H9 (cell line): ENCODE results near the gene TTC3. TPM values are rescaled to one million over a fixed set of nuclear protein-coding genes. Genes with fewer than 3 reads are reported as not detected.

Source experiments
- DNase-seq: peaks from one replicate; pipeline ENCODE4 v3.0.0-alpha.2; 2017
- H2AFZ ChIP-seq: one replicate; pipeline ENCODE4 v1.6.1; 2013; ENCODE audit warnings: mild to moderate bottlenecking, low read length, control low read depth, moderate library complexity
- H2AK5ac ChIP-seq: 2 replicates; pipeline ENCODE4 v1.6.1; 2013; ENCODE audit warnings: low read length, control low read depth, mixed read lengths; ENCODE audit not compliant: insufficient read length
- H2BK120ac ChIP-seq: one replicate; pipeline ENCODE4 v1.6.1; 2013; ENCODE audit warnings: low read depth, mild to moderate bottlenecking, low read length, control low read depth, inconsistent platforms; ENCODE audit not compliant: poor library complexity, severe bottlenecking
- H2BK12ac ChIP-seq: 2 replicates; pipeline ENCODE4 v1.6.1; 2013; ENCODE audit warnings: low read length, control low read depth, mixed read lengths, low read depth; ENCODE audit not compliant: insufficient read length
- H2BK15ac ChIP-seq: 2 replicates; pipeline ENCODE4 v1.6.1; 2013; ENCODE audit warnings: low read depth, low read length, control low read depth
- H2BK20ac ChIP-seq: one replicate; pipeline ENCODE4 v1.6.1; 2013; ENCODE audit warnings: low read depth, mild to moderate bottlenecking, low read length, control low read depth, inconsistent platforms; ENCODE audit not compliant: poor library complexity, severe bottlenecking
- H2BK5ac ChIP-seq: 2 replicates; pipeline ENCODE4 v1.6.1; 2013; ENCODE audit warnings: low read length, control low read depth, mixed read lengths; ENCODE audit not compliant: insufficient read length
- H3K14ac ChIP-seq: 2 replicates; pipeline ENCODE4 v1.6.1; 2013; ENCODE audit warnings: low read length, control low read depth; ENCODE audit not compliant: insufficient read depth
- H3K18ac ChIP-seq: 2 replicates; pipeline ENCODE4 v1.6.1; 2013; ENCODE audit warnings: low read depth, mild to moderate bottlenecking, mixed read lengths, low read length, control low read depth; ENCODE audit not compliant: insufficient read length
- H3K23ac ChIP-seq: 2 replicates; pipeline ENCODE4 v1.6.1; 2013; ENCODE audit warnings: low read length, control low read depth, mixed read lengths, low read depth; ENCODE audit not compliant: insufficient read length
- H3K23me2 ChIP-seq: 2 replicates; pipeline ENCODE4 v1.6.1; 2013; ENCODE audit warnings: low read depth, mild to moderate bottlenecking, mixed read lengths, low read length, control low read depth; ENCODE audit not compliant: insufficient read length, poor library complexity, severe bottlenecking
- H3K27ac ChIP-seq: 2 replicates; pipeline ENCODE4 v1.5.1; 2013; ENCODE audit warnings: low read length, control low read depth, mixed read lengths, low read depth; ENCODE audit not compliant: insufficient read length
- H3K27me3 ChIP-seq: 2 replicates; pipeline ENCODE4 v1.6.1; 2013; ENCODE audit warnings: low read length, control low read depth, inconsistent platforms; ENCODE audit not compliant: insufficient read depth
- H3K4ac ChIP-seq: 2 replicates; pipeline ENCODE4 v1.6.1; 2013; ENCODE audit warnings: low read depth, mild to moderate bottlenecking, control low read depth, inconsistent platforms, low read length, moderate library complexity
- H3K4me1 ChIP-seq: 2 replicates; pipeline ENCODE4 v1.6.1; 2013; ENCODE audit warnings: low read length, control low read depth, inconsistent platforms; ENCODE audit not compliant: insufficient read depth
- H3K4me2 ChIP-seq: 2 replicates; pipeline ENCODE4 v1.6.1; 2013; ENCODE audit warnings: low read length, control low read depth, mixed read lengths; ENCODE audit not compliant: insufficient read length, insufficient read depth
- H3K56ac ChIP-seq: 2 replicates; pipeline ENCODE4 v1.6.1; 2013; ENCODE audit warnings: low read depth, mild to moderate bottlenecking, mixed read lengths, low read length, control low read depth; ENCODE audit not compliant: insufficient read length
- H3K79me1 ChIP-seq: 2 replicates; pipeline ENCODE4 v1.6.1; 2013; ENCODE audit warnings: low read depth, mild to moderate bottlenecking, moderate library complexity, low read length, control low read depth, inconsistent platforms; ENCODE audit not compliant: insufficient read depth, poor library complexity, severe bottlenecking
- H3K79me2 ChIP-seq: 2 replicates; pipeline ENCODE4 v1.6.1; 2013; ENCODE audit warnings: low read length, control low read depth, inconsistent platforms; ENCODE audit not compliant: insufficient read depth
- H3K9ac ChIP-seq: 2 replicates; pipeline ENCODE4 v1.6.1; 2013; ENCODE audit warnings: low read length, control low read depth, mixed read lengths; ENCODE audit not compliant: insufficient read length; ENCODE audit errors: extremely low read depth
- H3K9me3 ChIP-seq: one replicate; pipeline ENCODE4 v1.6.1; 2013; ENCODE audit warnings: low read depth, low read length, inconsistent platforms; ENCODE audit not compliant: control insufficient read depth
- H3T11ph ChIP-seq: one replicate; pipeline ENCODE4 v1.6.1; 2013; ENCODE audit warnings: mild to moderate bottlenecking, low read length, control low read depth, inconsistent platforms
- H4K20me1 ChIP-seq: one replicate; pipeline ENCODE4 v1.6.1; 2013; ENCODE audit not compliant: control insufficient read depth, insufficient read length, insufficient read depth
- H4K5ac ChIP-seq: 2 replicates; pipeline ENCODE4 v1.6.1; 2013; ENCODE audit warnings: low read depth, mild to moderate bottlenecking, mixed read lengths, low read length, control low read depth; ENCODE audit not compliant: insufficient read length
- H4K8ac ChIP-seq: replicated peaks from 2 replicates; pipeline ENCODE4 v1.6.1; 2013; ENCODE audit warnings: low read length, control low read depth, mixed read lengths, low read depth; ENCODE audit not compliant: insufficient read length
- H4K91ac ChIP-seq: 2 replicates; pipeline ENCODE4 v1.6.1; 2013; ENCODE audit warnings: low read depth, mild to moderate bottlenecking, moderate library complexity, mixed read lengths, low read length, control low read depth; ENCODE audit not compliant: insufficient read length
- H3K27ac Mint-ChIP-seq, 3 experiments: 2 replicates in 2 of 3; 3 replicates in 1 of 3; pipeline ENCODE4 v1.8.0; 2020 to 2021; ENCODE audit warnings: mixed read lengths in 3 of 3, mild to moderate bottlenecking in 1 of 3, moderate library complexity in 1 of 3
- H3K27me3 Mint-ChIP-seq: 2 replicates; pipeline ENCODE4 v1.8.0; 2021; ENCODE audit warnings: low read depth, mild to moderate bottlenecking, moderate library complexity, mixed read lengths
- H3K36me3 Mint-ChIP-seq, 3 experiments: 2 replicates in 2 of 3; 3 replicates in 1 of 3; pipeline ENCODE4 v1.8.0; 2020 to 2021; ENCODE audit warnings: low read depth in 3 of 3, mixed read lengths in 3 of 3; ENCODE audit not compliant: insufficient read depth in 1 of 3
- H3K4me1 Mint-ChIP-seq, 2 experiments: 2 replicates each; pipeline ENCODE4 v1.8.0; 2020; ENCODE audit warnings: mixed read lengths in 2 of 2
- H3K4me3 Mint-ChIP-seq, 2 experiments: 2 replicates in 1 of 2; 3 replicates in 1 of 2; pipeline ENCODE4 v1.8.0; 2020 to 2021; ENCODE audit warnings: mild to moderate bottlenecking in 2 of 2, mixed read lengths in 2 of 2, moderate library complexity in 1 of 2
- H3K9me3 Mint-ChIP-seq, 2 experiments: 2 replicates in 1 of 2; 3 replicates in 1 of 2; pipeline ENCODE4 v1.8.0; 2020; ENCODE audit warnings: mild to moderate bottlenecking in 2 of 2, mixed read lengths in 2 of 2, moderate library complexity in 1 of 2
- WGBS: extraction: QIAGEN DNeasy Blood & Tissue Kit; methylation state at CpG from one replicate; pipeline ENCODE4 v1.1.7; 2013; ENCODE audit warnings: missing lambda C conversion rate, low lambda C conversion rate, mixed read lengths; ENCODE audit not compliant: insufficient read length; ENCODE audit errors: extremely low coverage; 5-methylcytosine and 5-hydroxymethylcytosine counted together
- total RNA-seq: library from RNA; stranded (reverse); gene quantifications from 2 replicates; pipeline ENCODE4 v1.2.1, GENCODE V29; 2021
- TF ChIP-seq, protein P1 (sequence below): fragments of 200-600 bp; sonication (generic); conservative IDR thresholded peaks from 3 replicates; pipeline ENCODE4 v1.8.0; 2021; ENCODE audit warnings: antibody characterized with exemption, mild to moderate bottlenecking

Gene TTC3
- total RNA-seq, 1 experiment from 2014 or later = 46.5 TPM

- H3K4me1 ChIP-seq = no peaks in the 10 kb centered on the region
- no peak overlapping the region for H3K4me2 ChIP-seq
- H3K23me2 ChIP-seq = peaks cover under 1% of the 10 kb centered on the region
- H3K23ac ChIP-seq = no peak overlapping the region
- H4K5ac ChIP-seq = no peak overlapping the region
- no peak for DNase-seq
- Mint-ChIP-seq H3K9me3 (peaks cover 2 to 13% of the 10 kb centered on the region in 2 experiments; a peak in 3 of 5 replicates), H3K27me3 (no peaks in the 10 kb centered on the region; the same call in 1 of the 2 replicates), H3K4me1 (no peaks in the 10 kb centered on the region), H3K4me3 (no peak overlapping the region), H3K27ac (no peak overlapping the region; a peak in 1 of 7 replicates), H3K36me3 (peaks cover 59 to 92% (median 87%) of the 10 kb centered on the region in 3 experiments)
- no peak overlapping the region for H2BK5ac ChIP-seq
- no peak overlapping the region for H3T11ph ChIP-seq
- no peak overlapping the region for H2BK12ac ChIP-seq
- no peak overlapping the region for H4K8ac ChIP-seq
- H3K27ac ChIP-seq = no peak overlapping the region
- H3K27me3 ChIP-seq = no peaks in the 10 kb centered on the region
- H4K91ac ChIP-seq = no peak overlapping the region
- H3K9ac ChIP-seq = no peak overlapping the region
- no peak overlapping the region for H3K4ac ChIP-seq
- no CpG with 5 or more reads among the region's 18 CpGs for WGBS
- H3K56ac ChIP-seq = no peak overlapping the region
- H2AK5ac ChIP-seq = no peak overlapping the region
- H2AFZ ChIP-seq = no peak overlapping the region
- no peak overlapping the region for H2BK15ac ChIP-seq
- H2BK120ac ChIP-seq = no peak overlapping the region
- H3K18ac ChIP-seq = no peak overlapping the region
- peaks cover 4% of the 10 kb centered on the region for H3K9me3 ChIP-seq
- TF ChIP-seq, protein P1, sequence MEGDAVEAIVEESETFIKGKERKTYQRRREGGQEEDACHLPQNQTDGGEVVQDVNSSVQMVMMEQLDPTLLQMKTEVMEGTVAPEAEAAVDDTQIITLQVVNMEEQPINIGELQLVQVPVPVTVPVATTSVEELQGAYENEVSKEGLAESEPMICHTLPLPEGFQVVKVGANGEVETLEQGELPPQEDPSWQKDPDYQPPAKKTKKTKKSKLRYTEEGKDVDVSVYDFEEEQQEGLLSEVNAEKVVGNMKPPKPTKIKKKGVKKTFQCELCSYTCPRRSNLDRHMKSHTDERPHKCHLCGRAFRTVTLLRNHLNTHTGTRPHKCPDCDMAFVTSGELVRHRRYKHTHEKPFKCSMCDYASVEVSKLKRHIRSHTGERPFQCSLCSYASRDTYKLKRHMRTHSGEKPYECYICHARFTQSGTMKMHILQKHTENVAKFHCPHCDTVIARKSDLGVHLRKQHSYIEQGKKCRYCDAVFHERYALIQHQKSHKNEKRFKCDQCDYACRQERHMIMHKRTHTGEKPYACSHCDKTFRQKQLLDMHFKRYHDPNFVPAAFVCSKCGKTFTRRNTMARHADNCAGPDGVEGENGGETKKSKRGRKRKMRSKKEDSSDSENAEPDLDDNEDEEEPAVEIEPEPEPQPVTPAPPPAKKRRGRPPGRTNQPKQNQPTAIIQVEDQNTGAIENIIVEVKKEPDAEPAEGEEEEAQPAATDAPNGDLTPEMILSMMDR = no peak
- no peak overlapping the region for H3K14ac ChIP-seq
- no peaks in the 10 kb centered on the region for H3K79me2 ChIP-seq
- H4K20me1 ChIP-seq = no peaks in the 10 kb centered on the region
- no peak overlapping the region for H2BK20ac ChIP-seq
- H3K79me1 ChIP-seq = no peaks in the 10 kb centered on the region
Observed at GRCh38 chr21:37226041-37226920, 153.2 kb downstream of the TTC3 start.
